ENCODE data around the gene FBXW5. TPM values are rescaled to one million over a fixed set of nuclear protein-coding genes. Genes with fewer than 3 reads are reported as not detected.
A peak's percentile ranks its signal among the peaks of the same experiment; 100 is the strongest.

FBXW5 gene
- total and polyA plus RNA-seq, 8 donors = 47.7 to 435 (median 120) TPM

- peaks cover 11 to 23% (median 18%) of the 10 kb centered on the region in 4 donors for H3K4me1 ChIP-seq
- TF ChIP-seq EP300 (IDR thresholded peaks at IDR 0.05) (no peak), CTCF (IDR thresholded peaks at IDR 0.05) (no peak), POLR2A (IDR thresholded peaks at IDR 0.05) (no peak), POLR2AphosphoS5 (IDR thresholded peaks at IDR 0.05) (no peak)
- no peaks in the 10 kb centered on the region for H3K9me3 ChIP-seq
- DNase-seq = no peak
- no peak overlapping the region for H3K4me3 ChIP-seq
- no peak overlapping the region for H3K27ac ChIP-seq
- H3K36me3 ChIP-seq = peaks cover 14 to 70% (median 60%) of the 10 kb centered on the region in 4 donors
- intact Hi-C loops (cut with DNase I; ENCODE audit: low total_unique reads) = no loop called here
- no peaks in the 10 kb centered on the region for H3K27me3 ChIP-seq
- WGBS, 5 donors = 89 to 97% (median 94%) methylated on average over 15 to 29 of the region's 29 CpGs
Observed at GRCh38 chr9:136907011-136907914, 37.3 kb downstream of the FBXW5 start.

- peaks cover 11 to 64% (median 52%) of the 10 kb centered on the region in 4 donors for H3K36me3 ChIP-seq
- TF ChIP-seq CTCF (IDR thresholded peaks at IDR 0.05) (no peak), POLR2AphosphoS5 (IDR thresholded peaks at IDR 0.05) (no peak), POLR2A (IDR thresholded peaks at IDR 0.05) (no peak), EP300 (IDR thresholded peaks at IDR 0.05) (no peak)
- peaks cover 21 to 33% (median 28%) of the 10 kb centered on the region in 4 donors for H3K4me1 ChIP-seq
- DNase-seq = no peak
- intact Hi-C loops (cut with DNase I; ENCODE audit: low total_unique reads) = no loop called here
- no peaks in the 10 kb centered on the region for H3K27me3 ChIP-seq
- H3K27ac ChIP-seq = no peak overlapping the region
- H3K9me3 ChIP-seq = no peaks in the 10 kb centered on the region
- WGBS, 5 donors = 70 to 83% (median 73%) methylated on average over 4 of the region's 4 CpGs
- H3K4me3 ChIP-seq = no peak overlapping the region
Observed at GRCh38 chr9:136906266-136906665, 38.3 kb downstream of the FBXW5 start.

- peak; percentile 55 to 74 for DNase-seq
- intact Hi-C loops (cut with DNase I; ENCODE audit: low total_unique reads) = no loop called here
- no peaks in the 10 kb centered on the region for H3K9me3 ChIP-seq
- peaks cover 34 to 61% (median 38%) of the 10 kb centered on the region in 4 donors for H3K4me1 ChIP-seq
- TF ChIP-seq CTCF (IDR thresholded peaks at IDR 0.05) (no peak), POLR2A (IDR thresholded peaks at IDR 0.05) (no peak), EP300 (IDR thresholded peaks at IDR 0.05) (no peak), POLR2AphosphoS5 (IDR thresholded peaks at IDR 0.05) (peak; percentile 13 to 36 (median 16))
- H3K27me3 ChIP-seq = no peaks in the 10 kb centered on the region
- WGBS, 5 donors = 23 to 43% (median 36%) methylated on average over 12 of the region's 12 CpGs
- peaks cover 9 to 62% (median 49%) of the 10 kb centered on the region in 4 donors for H3K36me3 ChIP-seq
- H3K27ac ChIP-seq = peak overlapping the region; percentile 73 to 92 (median 84)
- no peak overlapping the region for H3K4me3 ChIP-seq
Observed at GRCh38 chr9:136903041-136903554, 41.4 kb downstream of the FBXW5 start.

GRCh38 chr9:136902259-136902821, 42.2 kb downstream of the FBXW5 start:
- Histone ChIP-seq H3K4me3 (peak overlapping the region in 3 of 4 donors; percentile 13 to 31 (median 13)), H3K9me3 (no peaks in the 10 kb centered on the region), H3K27ac (peak overlapping the region; percentile 73 to 92 (median 84)), H3K36me3 (peaks cover 3 to 54% (median 42%) of the 10 kb centered on the region in 4 donors), H3K4me1 (peaks cover 34 to 61% (median 38%) of the 10 kb centered on the region in 4 donors), H3K27me3 (no peaks in the 10 kb centered on the region)
- WGBS, 5 donors = 9 to 25% (median 15%) methylated on average over 11 to 15 of the region's 15 CpGs
- intact Hi-C loops (cut with DNase I; ENCODE audit: low total_unique reads) = no loop called here
- peak; percentile 89 for DNase-seq
- TF ChIP-seq POLR2A (IDR thresholded peaks at IDR 0.05) (no peak), EP300 (IDR thresholded peaks at IDR 0.05) (no peak), POLR2AphosphoS5 (IDR thresholded peaks at IDR 0.05) (peak in 2 of 3 donors; percentile 56 to 79), CTCF (IDR thresholded peaks at IDR 0.05) (no peak)

Measured in stomach (tissue), 9 donors.